ENCODE results near the gene TCFL5.

TCFL5 gene

GRCh38 chr20:62876902-62877816 is 15.5 kb upstream of the TCFL5 start:
- H3K27ac ChIP-seq = 0 out of 2 replicates have a peak overlapping the region, but pooled peaks have one; percentile 81
- TF ChIP-seq CTCF (conservative IDR thresholded peaks at IDR 0.05) = no peak

GRCh38 chr20:62876501-62876901 is 14.9 kb upstream of the TCFL5 start:
- TF ChIP-seq CTCF (conservative IDR thresholded peaks at IDR 0.05) = no peak
- H3K27ac ChIP-seq = peak overlapping the region; percentile 81

GRCh38 chr20:62875419-62876361 is 14.1 kb upstream of the TCFL5 start:
- peak; percentile 66 for TF ChIP-seq CTCF (conservative IDR thresholded peaks at IDR 0.05)
- peak overlapping the region; percentile 81 for H3K27ac ChIP-seq

GRCh38 chr20:62874964-62875344 is 13.3 kb upstream of the TCFL5 start:
- no peak for TF ChIP-seq CTCF (conservative IDR thresholded peaks at IDR 0.05)
- peak overlapping the region; percentile 71 for H3K27ac ChIP-seq

GRCh38 chr20:62873681-62874031 is 12.0 kb upstream of the TCFL5 start:
- TF ChIP-seq CTCF (conservative IDR thresholded peaks at IDR 0.05) = peak; percentile 85
- H3K27ac ChIP-seq = peak overlapping the region; percentile 71

GRCh38 chr20:62873280-62873679 is 11.7 kb upstream of the TCFL5 start:
- H3K27ac ChIP-seq = peak overlapping the region; percentile 71
- no peak for TF ChIP-seq CTCF (conservative IDR thresholded peaks at IDR 0.05)

GRCh38 chr20:62872862-62873261 is 11.2 kb upstream of the TCFL5 start:
- TF ChIP-seq CTCF (conservative IDR thresholded peaks at IDR 0.05) = no peak
- peak overlapping the region; percentile 71; the same call in 1 of the 2 replicates for H3K27ac ChIP-seq
